OCI-LY1 (cell line): Measurements from ENCODE around the gene IL1RN.

ENCODE experiments used
- EZH2 ChIP-seq: fragments of 200-600 bp; sonication (generic), shearing (Covaris generic); IDR thresholded peaks from 2 replicates; pipeline ENCODE4 v1.8.0; 2017; ENCODE audit warnings: borderline replicate concordance, mixed run types, mild to moderate bottlenecking, antibody characterized with exemption, low read length, moderate library complexity, mixed read lengths
- TF ChIP-seq, protein P1 (sequence below): fragments of 200-600 bp; sonication (generic), shearing (Covaris generic); IDR thresholded peaks from 2 replicates; pipeline ENCODE4 v1.5.1; 2017; ENCODE audit warnings: mild to moderate bottlenecking, antibody characterized with exemption, low read length, moderate library complexity, mixed read lengths

DNA sequence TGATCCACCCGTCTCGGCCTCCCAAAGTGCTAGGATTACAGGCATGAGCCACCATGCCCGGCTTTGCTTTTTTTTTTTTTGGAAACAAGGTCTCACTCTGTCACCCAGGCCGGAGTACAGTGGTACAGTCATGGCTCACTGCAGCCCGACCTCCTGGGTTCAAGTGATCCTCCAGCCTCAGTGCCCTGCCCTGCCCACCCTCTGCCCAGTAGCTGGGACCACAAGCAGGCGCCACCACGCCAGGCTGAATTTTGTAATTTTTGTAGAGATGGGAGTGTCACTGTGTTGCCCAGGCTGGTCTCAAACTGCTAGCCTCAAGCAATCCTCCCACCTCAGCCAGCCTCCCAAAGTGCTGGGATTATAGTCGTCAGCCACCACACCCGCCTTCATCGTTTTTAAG, 34.8 kb downstream of the IL1RN start:
- TF ChIP-seq, protein P1, sequence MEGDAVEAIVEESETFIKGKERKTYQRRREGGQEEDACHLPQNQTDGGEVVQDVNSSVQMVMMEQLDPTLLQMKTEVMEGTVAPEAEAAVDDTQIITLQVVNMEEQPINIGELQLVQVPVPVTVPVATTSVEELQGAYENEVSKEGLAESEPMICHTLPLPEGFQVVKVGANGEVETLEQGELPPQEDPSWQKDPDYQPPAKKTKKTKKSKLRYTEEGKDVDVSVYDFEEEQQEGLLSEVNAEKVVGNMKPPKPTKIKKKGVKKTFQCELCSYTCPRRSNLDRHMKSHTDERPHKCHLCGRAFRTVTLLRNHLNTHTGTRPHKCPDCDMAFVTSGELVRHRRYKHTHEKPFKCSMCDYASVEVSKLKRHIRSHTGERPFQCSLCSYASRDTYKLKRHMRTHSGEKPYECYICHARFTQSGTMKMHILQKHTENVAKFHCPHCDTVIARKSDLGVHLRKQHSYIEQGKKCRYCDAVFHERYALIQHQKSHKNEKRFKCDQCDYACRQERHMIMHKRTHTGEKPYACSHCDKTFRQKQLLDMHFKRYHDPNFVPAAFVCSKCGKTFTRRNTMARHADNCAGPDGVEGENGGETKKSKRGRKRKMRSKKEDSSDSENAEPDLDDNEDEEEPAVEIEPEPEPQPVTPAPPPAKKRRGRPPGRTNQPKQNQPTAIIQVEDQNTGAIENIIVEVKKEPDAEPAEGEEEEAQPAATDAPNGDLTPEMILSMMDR: no peak
- TF ChIP-seq EZH2: no peak
